A673 (cell line): Measurements from ENCODE around the gene DHRS11.

Source experiments
- CTCF ChIP-seq: fragments of 300-800, 200-600 bp; sonication (generic); conservative IDR thresholded peaks from 2 replicates; pipeline ENCODE4 v1.5.1; 2017; ENCODE audit warnings: low read depth, mild to moderate bottlenecking, antibody characterized with exemption, low read length, moderate library complexity, mixed read lengths
- EZH2 ChIP-seq: fragments of 200-600 bp; sonication (generic); IDR thresholded peaks from 2 replicates; pipeline ENCODE4 v1.6.1; 2017; ENCODE audit warnings: borderline replicate concordance, low read depth, mild to moderate bottlenecking, mixed read lengths, antibody characterized with exemption, low read length; ENCODE audit not compliant: poor library complexity, severe bottlenecking

- no peak for TF ChIP-seq EZH2
- TF ChIP-seq CTCF = no peak
Measured at GRCh38 chr17:36578671-36579070, 13.0 kb upstream of the DHRS11 start.
